A549 (cell line): ENCODE measurements around the gene COL12A1.
A peak's percentile ranks its signal among the peaks of the same experiment; 100 is the strongest.

ENCODE experiments used
- CBX2 ChIP-seq: fragments of 200-600 bp; sonication (generic); IDR thresholded peaks from 2 replicates; pipeline ENCODE4 v1.6.1; 2016; ENCODE audit warnings: low read depth, mild to moderate bottlenecking, borderline replicate concordance
- CTCF ChIP-seq: fragments of >200 bp; sonication (Bioruptor Twin); formaldehyde crosslinking; IDR thresholded peaks from 3 replicates; pipeline ENCODE4 v1.5.1; 2016
- E2F6 ChIP-seq: IDR thresholded peaks from 2 replicates; pipeline ENCODE4 v1.6.1; 2012; ENCODE audit warnings: low read depth, borderline replicate concordance
- ELK1 ChIP-seq: fragments of 150-350 bp; IDR thresholded peaks from 2 replicates; pipeline ENCODE4 v1.6.1; 2014; ENCODE audit warnings: low read depth, mild to moderate bottlenecking, low read length
- EP300 ChIP-seq, 2 experiments: fragments of >200 bp; sonication (Bioruptor Twin); formaldehyde crosslinking; IDR thresholded peaks; 2 replicates in 1 of 2; 3 replicates in 1 of 2; pipeline ENCODE4 v1.6.1; 2016 to 2017
- FOSL2 ChIP-seq, 2 experiments: fragments of 450-650 bp in 1 of 2; fragments of >200 bp in 1 of 2; sonication (Bioruptor Twin) in 1 of 2; formaldehyde crosslinking; IDR thresholded peaks; 2 replicates each; pipeline versions ENCODE4 v1.5.0 to v1.6.1; 2016 to 2020; ENCODE audit warnings: mild to moderate bottlenecking in 1 of 2, moderate library complexity in 1 of 2
- JUNB ChIP-seq: fragments of >200 bp; sonication (Bioruptor Twin); formaldehyde crosslinking; IDR thresholded peaks from 2 replicates; pipeline ENCODE4 v1.6.1; 2016
- MYC ChIP-seq: IDR thresholded peaks from 2 replicates; pipeline ENCODE4 v1.6.1; 2012; ENCODE audit warnings: mild to moderate bottlenecking, inconsistent platforms, low read length, improper control_type of control experiment, borderline replicate concordance
- POLR2A ChIP-seq: IDR thresholded peaks from 2 replicates; pipeline ENCODE4 v1.6.1; 2012; ENCODE audit warnings: mild to moderate bottlenecking, low read length
- REST ChIP-seq: fragments of 200-600 bp; sonication (generic); IDR thresholded peaks from 2 replicates; pipeline ENCODE4 v1.6.1; 2016; ENCODE audit warnings: antibody characterized with exemption, mild to moderate bottlenecking, moderate library complexity
- RFX5 ChIP-seq: fragments of 450-650 bp; IDR thresholded peaks from 2 replicates; pipeline ENCODE4 v1.7.1; 2014; ENCODE audit warnings: antibody characterized with exemption, mild to moderate bottlenecking, moderate library complexity
- USF2 ChIP-seq: fragments of 450-650 bp; IDR thresholded peaks from 2 replicates; pipeline ENCODE4 v1.6.1; 2014; ENCODE audit warnings: antibody characterized with exemption
- ZSCAN20 ChIP-seq: fragments of 250-450 bp; sonication (Bioruptor Pico); IDR thresholded peaks from 2 replicates; pipeline ENCODE4 v1.8.0; 2022; ENCODE audit warnings: mild to moderate bottlenecking, moderate library complexity

GRCh38 chr6:75243333-75244062, 37.6 kb upstream of the COL12A1 start, which contains the start of gene COX7A2:
- 0 out of 2 replicates have a peak, but pooled peaks have one; percentile 20 for TF ChIP-seq E2F6
- no peak for TF ChIP-seq JUNB
- no peak for TF ChIP-seq CBX2
- no peak for TF ChIP-seq FOSL2 (IDR thresholded peaks at IDR 0.05)
- no peak for TF ChIP-seq FOSL2 (CRISPR knock-in tag; IDR thresholded peaks at IDR 0.05)
- peak; percentile 70 for TF ChIP-seq POLR2A
- no peak for TF ChIP-seq ZSCAN20 (CRISPR knock-in tag)
- no peak for TF ChIP-seq CTCF
- no peak for TF ChIP-seq USF2
- no peak for TF ChIP-seq REST
- no peak for TF ChIP-seq RFX5
- no peak for TF ChIP-seq MYC
- TF ChIP-seq EP300 (IDR thresholded peaks at IDR 0.05): no peak
- TF ChIP-seq ELK1: no peak
